G401 (cell line): ENCODE measurements around the gene ACTRT2. TPM values are rescaled to one million over a fixed set of nuclear protein-coding genes. Genes with fewer than 3 reads are reported as not detected.
A peak's percentile ranks its signal among the peaks of the same experiment; 100 is the strongest.

Source experiments
- DNase-seq: peaks from one replicate; pipeline ENCODE4 v3.0.0-alpha.2; 2015; ENCODE audit warnings: low spot score
- in situ Hi-C: cut with HindIII; loops from 2 replicates; pipeline ENCODE4 v1.10.0; 2016; ENCODE audit warnings: low sequenced_read_pairs, mixed read lengths
- total RNA-seq: library from RNA; depleted of rRNA; stranded (reverse); fragments of >200 nt; shearing (Covaris generic); gene quantifications from 2 replicates; pipeline ENCODE4 v1.2.3, GENCODE V29; 2014

Gene ACTRT2
- total RNA-seq, 1 experiment from 2014 or later: not detected

DNA sequence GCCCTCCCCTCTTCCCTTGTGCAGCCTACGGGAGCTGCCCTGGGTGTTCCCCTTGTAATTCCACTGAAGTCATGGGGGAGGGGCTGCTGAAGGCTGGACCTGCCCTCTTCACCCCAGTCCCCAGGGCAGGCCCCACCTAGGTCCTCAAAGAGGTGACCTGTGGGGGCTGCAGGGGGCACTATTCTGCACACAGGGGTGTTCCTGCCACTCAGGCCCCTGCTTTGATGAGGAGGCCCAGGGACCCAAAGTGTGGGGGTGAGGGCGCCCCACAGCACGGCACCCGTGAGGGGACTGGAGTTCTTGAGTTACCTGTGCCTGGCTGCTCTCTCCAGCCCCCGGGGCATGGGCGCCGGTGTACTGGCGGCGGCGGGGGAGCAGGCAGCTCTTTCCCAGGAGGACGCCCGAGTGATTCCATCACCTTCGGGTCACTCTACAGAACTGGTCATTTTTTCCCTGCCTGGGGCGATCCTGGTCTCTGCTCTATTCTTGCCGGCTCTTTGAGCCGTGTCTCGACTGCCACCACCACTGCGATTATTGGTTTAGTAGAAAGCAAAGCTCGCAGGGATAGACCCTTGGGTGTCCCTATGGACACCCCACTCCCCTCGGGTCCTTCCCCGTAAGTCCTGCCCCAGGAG lies 40.8 kb downstream of the ACTRT2 start:
- in situ Hi-C loops: no loop called here
- no peak for DNase-seq

DNA sequence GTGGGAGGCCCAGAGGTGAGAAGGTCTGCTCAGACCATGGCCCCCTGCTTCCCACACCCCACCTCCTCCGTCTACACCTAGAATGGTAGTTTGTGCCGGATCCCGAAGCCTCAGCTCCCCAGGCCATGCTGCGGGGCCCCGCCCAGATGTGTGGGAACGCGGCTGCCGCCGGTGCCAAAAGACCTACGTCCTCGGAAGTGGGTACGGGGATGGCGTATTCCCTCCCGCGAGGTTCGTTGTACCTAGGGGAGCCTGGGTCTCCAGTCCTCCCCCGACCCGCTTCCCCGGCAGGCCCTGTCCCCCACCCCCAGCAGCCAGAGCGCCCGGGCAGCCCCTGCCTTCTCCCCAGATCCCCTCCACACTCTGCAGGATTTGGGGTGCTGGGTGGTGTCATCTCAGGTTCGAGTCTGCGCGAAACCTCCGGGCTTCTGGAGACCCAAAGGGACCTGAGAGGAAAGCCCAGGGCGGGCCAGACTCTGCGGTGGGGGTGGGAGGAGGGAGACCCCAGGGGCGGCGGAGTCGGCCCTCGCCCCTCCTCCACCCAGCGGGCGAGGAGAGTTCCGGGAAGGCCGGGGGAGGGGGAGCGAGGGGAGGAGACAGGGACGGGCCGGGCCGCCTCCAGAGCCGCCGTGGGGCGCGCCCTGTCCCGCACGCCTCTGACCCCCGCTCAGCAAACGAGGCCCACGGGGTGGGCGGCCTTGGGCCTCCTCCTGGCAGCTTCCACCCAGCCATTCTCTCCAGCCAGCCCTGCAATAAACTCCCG lies 41.5 kb downstream of the ACTRT2 start:
- in situ Hi-C loops: no loop called here
- no peak for DNase-seq

DNA sequence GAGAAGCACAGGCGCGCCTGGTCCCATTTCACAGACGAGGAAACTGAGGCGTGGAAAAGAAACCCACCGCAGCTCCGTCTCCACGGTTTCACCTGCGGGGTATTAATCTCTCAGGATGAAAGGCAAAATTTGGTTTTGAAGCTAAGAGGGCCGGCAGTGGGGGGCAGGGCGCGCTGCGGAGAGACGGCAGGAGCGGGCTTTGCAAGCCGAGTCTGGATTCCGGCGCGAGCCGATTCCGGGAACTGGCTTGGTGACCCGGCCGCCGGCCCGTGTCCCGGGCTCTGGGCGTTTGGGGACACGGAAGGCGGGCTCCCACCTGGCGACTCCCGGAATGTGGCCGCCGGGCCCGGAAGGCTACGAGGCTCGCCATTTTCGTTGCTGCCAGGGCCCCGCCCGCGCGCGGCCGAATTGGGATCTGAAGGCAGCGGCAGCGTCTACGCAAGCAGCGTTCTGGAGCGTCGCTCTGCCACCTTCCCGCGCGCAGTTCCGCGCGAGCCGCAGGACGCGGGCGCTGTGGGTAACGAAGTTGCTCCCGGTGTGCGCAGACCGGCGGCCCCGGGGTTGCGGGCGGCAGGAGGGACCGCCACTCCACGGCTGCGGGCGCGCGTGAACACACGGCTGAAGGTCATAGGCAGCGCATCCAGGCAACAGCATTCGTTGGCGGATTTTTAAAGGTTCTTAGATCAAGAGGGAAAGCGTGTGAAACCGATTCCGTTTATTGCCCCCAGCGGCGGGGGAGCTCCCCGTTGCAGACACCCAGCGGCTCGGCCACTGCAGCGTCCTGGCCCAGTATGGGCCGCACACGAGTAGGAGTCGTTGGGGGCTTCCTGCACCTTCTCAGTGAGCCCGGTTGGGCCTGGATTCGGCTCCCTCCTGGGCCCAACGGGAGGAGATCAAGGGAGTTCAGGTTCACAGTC lies 42.4 kb downstream of the ACTRT2 start:
- no peak for DNase-seq
- in situ Hi-C loops: no loop called here

DNA sequence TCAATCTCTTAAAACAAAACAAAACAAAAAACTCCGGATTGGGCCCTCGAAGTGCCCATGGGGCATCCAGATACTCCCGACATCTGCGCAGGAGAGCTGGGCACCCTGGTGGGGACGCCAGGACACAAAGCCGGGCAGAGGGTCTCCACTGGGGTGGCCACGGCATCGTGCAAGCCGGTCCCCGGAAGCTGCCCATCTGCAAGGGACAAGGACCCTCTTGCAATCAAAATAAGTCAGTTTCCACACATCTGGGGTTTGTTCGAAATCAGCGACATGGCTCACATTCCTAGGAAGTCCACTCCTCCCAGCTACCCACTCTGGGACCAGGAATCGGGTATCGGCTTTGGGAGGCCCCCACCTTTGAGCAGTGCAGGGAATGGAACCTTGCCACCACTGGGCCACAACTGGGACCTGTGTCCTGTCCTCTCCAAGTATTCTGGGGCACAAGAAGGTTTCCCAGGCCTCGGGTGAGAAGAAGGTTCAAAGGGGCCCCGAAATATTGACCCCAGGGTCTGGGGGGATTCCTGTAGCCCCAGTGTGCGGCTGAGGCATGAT lies 43.1 kb downstream of the ACTRT2 start:
- in situ Hi-C loops: no loop called here
- DNase-seq: no peak

DNA sequence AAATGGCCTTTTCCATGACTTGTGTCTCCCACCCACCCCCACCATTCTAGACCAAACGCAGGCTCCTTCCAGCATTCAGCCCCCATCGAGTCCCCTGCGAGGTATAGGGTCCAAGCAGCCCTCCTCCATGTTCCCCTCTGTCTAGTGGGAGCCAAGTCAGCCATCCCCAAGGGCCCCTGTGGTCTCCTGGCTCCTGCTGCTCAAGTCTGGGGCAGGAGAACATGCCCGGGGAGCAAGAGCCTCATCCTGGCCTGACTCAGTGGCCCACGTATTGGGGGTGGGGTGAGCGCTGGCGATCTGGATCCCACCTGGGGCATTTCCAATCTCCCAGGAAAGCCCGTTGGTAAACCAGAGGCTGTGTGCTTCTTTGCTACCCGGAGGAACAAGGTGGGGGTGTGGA lies 43.6 kb downstream of the ACTRT2 start:
- in situ Hi-C loops: no loop called here
- DNase-seq: no peak

DNA sequence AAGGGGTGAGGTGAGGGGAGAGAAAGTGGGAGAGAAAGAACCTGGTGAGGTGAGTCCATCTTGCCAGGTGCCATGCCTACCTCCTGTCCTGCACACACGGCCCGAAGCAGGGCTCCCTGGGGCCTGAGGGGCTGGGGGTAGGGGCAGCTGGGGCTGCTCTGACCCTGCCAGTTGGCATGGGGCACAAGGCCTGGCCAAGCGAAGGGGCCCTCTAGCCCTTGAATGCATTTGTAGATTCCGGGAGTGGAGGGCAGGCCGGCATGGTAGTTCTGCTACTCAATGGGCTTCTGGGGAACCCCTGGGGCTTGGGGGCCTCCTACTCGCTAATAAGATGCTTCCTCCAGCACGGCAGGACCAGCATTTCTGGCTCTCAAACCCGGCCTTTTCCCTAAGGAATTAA lies 44.1 kb downstream of the ACTRT2 start:
- in situ Hi-C loops: no loop called here
- DNase-seq: no peak

DNA sequence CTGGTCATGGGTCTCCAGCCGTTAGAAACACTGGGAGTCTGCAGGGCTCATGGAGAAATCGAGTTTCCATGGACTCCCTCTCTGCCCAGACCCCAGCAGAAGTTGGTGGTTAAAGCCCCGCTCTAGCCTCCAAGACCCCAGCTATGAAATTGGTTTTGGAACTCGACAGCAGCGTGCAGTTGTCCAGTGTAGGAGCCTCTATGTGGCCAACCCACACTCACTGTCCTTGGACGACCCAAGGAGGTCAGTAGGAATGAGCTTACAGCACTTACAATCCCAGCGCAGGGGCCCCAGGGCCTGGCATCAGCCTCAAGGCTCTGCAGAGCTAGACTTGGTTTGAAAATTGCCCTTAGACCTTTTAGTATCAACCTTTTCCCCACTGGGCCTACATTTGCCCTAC lies 44.5 kb downstream of the ACTRT2 start:
- no peak for DNase-seq
- in situ Hi-C loops: no loop called here

DNA sequence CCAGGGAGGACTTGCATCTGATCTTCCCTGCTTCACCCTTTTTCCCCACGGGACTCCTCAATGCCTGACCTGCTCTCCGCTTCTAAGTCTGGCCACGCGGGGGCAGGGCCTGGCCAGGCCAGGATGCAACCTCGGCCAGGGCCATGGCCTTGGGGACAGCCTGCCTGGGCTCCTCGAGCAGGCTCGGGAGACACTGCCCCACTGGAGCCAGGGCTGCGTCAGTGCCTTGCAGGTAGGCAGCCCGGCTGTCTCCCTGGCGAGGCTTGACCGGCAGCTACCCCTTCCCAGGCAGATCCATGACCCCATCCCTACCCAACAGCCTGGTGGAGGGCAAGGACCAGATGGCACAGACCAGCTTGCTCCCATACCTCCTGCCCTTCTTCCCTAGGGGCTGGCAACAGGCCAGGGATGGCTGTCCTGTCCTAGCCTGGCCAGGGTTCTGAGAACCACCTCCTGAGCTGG lies 45.0 kb downstream of the ACTRT2 start:
- in situ Hi-C loops: no loop called here

DNA sequence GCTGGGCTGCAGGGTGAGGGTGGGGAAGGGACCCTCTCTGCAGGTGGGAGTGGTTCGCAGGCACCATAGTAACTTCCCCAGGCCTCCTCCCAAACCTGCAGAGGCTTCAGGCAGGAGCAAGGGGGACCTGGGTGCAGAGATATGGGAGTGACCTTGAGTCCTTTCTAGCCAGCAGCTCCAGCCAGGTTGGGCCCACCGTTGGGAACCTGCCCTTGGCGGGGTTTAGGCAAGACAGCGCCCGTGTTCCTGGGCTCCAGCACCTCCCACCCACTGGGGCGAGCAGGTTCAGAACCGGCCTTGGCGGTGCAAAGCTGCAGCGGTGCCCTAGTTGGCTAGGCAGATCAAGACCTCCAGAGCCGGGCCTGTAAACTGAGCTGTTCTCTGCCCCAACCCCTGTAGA lies 45.6 kb downstream of the ACTRT2 start:
- in situ Hi-C loops: no loop called here
- DNase-seq: no peak

More for the DNA sequence above, 45.0 kb downstream of the ACTRT2 start:
- peak; percentile 25 for DNase-seq

DNA sequence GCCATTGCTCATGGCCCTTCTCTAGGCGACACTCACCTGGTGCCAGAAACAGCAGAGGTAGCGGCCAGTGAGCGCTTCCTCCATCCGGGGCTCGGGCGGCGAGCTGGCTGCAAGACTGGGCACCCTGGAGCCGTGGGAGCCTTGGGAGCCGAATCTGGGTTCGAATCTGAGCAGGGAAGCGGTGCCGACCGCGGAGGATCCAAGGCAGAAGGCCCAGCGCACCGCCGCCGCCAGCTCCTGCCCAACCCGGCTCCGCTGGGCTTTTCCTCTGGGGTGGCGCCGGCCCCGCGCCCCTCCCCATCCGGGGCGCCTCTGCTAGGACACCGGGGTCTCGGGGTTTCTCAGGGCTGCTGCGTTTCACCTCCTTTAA lies 46.0 kb downstream of the ACTRT2 start:
- in situ Hi-C loops: no loop called here
- no peak for DNase-seq

DNA sequence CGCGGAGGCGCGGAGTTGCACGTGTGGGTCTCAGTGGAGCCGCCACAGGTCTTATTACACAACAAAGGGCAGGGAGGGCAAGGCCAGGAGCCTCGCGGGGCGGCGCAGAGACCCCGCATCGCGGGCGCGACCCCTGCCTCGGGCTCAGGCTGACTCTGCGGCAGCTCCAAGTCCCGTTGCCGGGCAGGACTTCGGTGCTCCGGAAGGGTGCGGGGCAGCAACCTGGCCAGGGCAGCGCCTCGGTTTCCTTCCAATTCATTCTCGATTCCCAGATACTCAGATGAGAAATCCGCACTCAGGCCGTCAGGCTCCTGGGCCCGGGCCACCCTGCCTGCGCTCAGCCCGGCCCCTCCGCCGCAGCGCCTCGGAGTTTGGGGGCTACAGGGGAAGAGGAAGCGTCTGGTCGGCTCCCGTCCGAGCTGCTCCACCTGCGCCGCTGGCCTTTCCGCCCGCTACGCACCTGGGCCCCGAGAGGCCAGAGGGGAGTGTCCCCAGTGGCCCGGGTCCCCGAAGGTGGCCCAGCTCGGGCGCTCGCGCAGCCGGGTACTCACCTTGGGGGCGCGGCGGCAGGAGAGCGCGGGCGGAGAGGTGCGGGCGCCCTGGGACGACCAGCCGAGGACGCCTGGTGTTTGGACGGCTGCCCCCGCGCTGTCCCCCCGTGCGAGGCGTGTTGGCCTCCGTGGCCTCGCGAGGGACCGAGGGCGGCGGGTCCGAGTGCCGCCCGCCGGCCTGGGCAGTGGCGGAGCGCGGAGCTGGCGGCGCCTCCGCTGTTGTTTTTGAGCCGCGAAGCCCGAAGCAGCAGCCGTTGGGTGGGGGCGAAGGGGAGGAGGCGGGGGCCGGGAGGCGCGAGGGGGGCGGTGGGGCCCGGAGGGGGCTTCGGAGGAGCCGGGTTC lies 46.6 kb downstream of the ACTRT2 start:
- DNase-seq: no peak
- in situ Hi-C loops: no loop called here

DNA sequence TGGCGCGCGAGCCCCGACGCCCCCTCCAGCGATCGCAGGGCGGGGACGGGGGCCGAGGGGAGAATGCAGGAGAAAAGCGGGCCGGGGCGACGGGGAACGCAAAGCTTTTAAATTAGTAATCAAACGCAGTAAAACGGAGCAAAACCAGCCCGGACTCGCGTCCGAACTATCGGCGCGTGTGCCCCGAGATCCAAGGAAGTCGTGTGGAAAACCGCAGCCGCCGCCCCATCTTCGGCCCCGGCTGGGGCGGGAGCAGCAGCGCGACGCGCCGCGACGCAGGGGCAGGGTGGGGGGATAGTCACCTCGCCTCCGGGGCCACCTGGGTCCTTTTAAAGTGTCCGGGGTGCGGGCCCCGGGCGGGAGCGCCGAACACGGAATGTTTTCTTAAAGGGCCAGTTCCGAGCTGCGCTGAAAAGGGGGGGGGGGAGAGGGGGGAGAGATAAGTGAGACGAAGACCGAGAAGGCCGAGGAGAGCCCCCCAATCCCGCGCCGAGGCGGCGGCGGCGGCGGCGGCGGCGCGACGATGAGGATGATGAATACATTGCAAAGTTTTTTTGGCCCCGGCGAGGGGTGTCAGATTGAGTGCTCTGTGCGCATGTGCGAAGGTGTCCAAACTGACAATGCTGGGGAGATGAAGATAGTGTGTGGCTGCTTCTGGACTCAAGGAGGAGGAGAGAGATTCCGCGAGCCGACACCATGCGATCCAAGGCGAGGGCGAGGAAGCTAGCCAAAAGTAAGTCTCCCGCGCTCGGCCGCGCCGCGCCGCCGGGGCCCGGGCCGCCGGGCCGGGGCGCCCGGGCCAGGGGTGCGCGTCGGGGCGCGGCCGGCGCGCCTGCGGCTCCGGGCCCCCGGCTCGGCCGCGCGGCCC lies 47.5 kb downstream of the ACTRT2 start, which contains the start of gene PRDM16:
Gene PRDM16 (plus strand): TSS at position 640 of the 868 bp plus-strand sequence. CDS start 57 bp downstream, at position 697.
- peak; percentile 59 for DNase-seq
- in situ Hi-C loops: no loop called here

DNA sequence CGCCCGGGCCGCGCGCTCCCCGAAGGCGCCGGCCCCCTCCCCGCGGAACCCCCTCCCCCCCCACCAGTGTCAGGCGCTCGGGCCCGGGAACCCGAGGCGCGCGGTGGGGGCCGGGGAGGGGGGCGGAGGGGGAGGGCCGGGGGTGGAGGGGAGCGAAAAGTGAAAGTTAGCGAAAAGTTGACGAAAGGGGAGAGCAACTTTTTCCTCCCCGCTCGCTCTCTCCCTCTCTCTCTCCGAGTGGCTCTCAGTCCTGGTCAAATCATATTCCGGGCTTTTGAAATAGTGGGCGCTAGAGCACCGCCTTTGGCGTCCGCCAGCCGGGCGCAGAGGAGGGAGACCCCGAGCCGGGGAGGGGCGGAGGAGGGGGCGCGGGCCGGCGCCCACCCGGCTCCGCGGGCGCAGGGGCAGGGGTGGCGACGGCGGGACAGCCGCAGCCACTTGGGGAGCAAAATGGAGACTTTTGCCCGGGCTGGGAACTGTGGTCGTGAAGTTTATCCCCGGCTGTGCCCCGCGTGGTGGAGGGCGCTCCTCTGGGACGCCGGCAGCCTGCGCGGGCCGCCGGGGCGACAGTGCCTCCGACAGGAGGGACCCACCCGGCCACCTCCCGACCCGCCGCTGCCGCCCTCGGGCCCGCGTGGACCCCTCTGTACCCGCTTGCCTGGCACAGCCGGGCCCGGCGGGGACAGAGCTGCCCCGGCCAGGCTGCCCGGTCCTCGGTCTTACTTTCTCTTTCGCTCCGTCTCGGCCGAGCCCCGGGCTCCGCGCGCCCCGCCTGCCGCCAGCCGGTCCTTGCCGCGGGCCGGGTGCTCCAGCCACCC lies 48.4 kb downstream of the ACTRT2 start:
- DNase-seq: peak; percentile 42

DNA sequence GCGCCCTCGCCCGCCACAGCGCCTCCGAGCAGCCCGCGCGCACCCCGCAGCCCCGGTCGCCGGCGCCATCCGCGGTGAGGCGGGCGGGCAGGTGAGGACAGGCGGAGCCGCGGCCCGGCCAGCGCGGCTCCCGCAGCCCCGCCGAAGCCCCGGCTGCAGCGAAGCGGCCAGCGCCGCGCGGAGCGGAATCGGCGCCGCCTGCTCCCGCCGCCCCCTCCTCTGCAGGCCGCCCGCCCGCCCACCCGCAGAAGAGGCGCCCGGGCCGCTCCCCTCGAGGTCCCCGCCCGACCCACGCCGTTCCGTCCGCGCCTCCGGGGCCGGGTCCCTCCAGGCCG lies 49.0 kb downstream of the ACTRT2 start:
- no peak for DNase-seq
- in situ Hi-C loops: no loop called here

More for the DNA sequence above, 48.4 kb downstream of the ACTRT2 start:
- in situ Hi-C loops: no loop called here

DNA sequence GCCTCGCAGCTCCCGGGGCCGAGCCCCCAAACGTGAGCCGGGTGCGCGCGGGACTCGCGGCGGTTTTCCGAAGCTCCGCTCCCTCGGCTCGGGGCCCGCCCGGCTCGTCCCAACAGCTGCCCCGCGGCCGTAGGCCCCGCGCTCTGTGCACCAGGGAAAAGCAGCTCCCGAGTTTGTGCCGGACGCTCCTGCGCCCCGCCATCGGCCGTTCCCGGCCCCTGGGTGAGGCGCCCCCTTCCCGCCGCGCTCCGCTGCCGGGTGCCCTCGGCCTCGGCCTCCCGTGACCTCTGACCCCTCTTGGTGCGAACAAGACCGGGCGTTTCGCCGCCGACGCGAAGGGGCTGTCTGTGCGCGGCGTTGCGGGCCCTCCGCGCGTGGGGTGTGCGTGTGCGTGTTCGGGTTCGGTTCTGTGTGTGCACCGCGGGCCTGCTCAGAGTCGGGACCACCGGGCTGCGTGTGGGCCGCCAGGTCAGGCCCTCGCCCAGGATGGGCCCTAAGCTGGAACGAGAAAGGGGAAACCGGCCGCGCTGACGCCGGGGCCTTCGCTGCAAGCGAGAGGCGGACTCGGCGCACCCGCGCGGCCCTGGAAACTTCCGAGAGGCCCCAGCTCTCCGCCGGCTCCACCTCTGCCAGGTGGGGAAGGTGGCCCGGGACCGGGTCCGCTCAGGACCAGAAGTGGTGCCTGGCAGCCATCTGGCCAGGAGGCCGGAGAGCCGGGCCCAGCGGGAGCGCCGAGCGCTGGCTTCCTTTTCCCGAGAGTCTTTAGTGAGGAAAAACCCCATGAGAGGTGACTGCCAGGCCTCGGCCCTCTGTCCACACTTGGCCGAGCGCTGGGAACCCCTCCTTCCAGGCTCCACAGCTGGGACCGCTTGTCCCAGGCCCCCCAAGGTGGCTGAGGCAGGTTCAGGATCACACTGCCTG lies 49.6 kb downstream of the ACTRT2 start:
- in situ Hi-C loops: no loop called here

More for the DNA sequence above, 49.6 kb downstream of the ACTRT2 start:
- DNase-seq: no peak
